GM23338 (cell line): Measurements from ENCODE around the gene CACNB2. TPM values are rescaled to one million over a fixed set of nuclear protein-coding genes. Genes with fewer than 3 reads are reported as not detected.

ENCODE experiments used
- ATAC-seq: fragments of 200-7000 bp; cut with Tn5 transposase; 3 replicates; pipeline ENCODE4 v1.9.1; 2020
- DNase-seq: peaks from one replicate; pipeline ENCODE4 v3.0.0-alpha.2; 2015; ENCODE audit warnings: low spot score
- H2AFZ ChIP-seq: fragments of 200-600 bp; sonication (generic); 2 replicates; pipeline ENCODE4 v1.8.0; 2016; ENCODE audit warnings: antibody characterized with exemption, mild to moderate bottlenecking, moderate library complexity
- H3F3A ChIP-seq: fragments of 200-600 bp; sonication (generic); replicated peaks from 2 replicates; pipeline ENCODE4 v1.8.0; 2017; ENCODE audit warnings: antibody characterized with exemption, mixed run types, low read depth
- H3K27ac ChIP-seq: fragments of 200-600 bp; sonication (generic); 2 replicates; pipeline ENCODE4 v1.6.1; 2016; ENCODE audit warnings: low read depth
- H3K27me3 ChIP-seq: fragments of 200-600 bp; sonication (generic); 2 replicates; pipeline ENCODE4 v1.8.0; 2016; ENCODE audit warnings: mild to moderate bottlenecking, mixed run types, moderate library complexity; ENCODE audit not compliant: insufficient read depth
- H3K36me3 ChIP-seq: fragments of 200-600 bp; sonication (generic); 2 replicates; pipeline ENCODE4 v1.8.0; 2016; ENCODE audit warnings: mild to moderate bottlenecking; ENCODE audit not compliant: insufficient read depth
- H3K4me1 ChIP-seq: fragments of 200-600 bp; sonication (generic); 2 replicates; pipeline ENCODE4 v1.8.0; 2016; ENCODE audit warnings: mild to moderate bottlenecking, moderate library complexity; ENCODE audit not compliant: insufficient read depth
- H3K4me2 ChIP-seq: fragments of 200-600 bp; sonication (generic); 2 replicates; pipeline ENCODE4 v1.7.1; 2017; ENCODE audit warnings: mixed run types
- H3K4me3 ChIP-seq: fragments of 200-600 bp; sonication (generic); 2 replicates; pipeline ENCODE4 v1.6.1; 2016; ENCODE audit warnings: mixed run types
- H3K79me2 ChIP-seq: fragments of 200-600 bp; sonication (generic); replicated peaks from 2 replicates; pipeline ENCODE4 v1.8.0; 2017; ENCODE audit warnings: mild to moderate bottlenecking; ENCODE audit not compliant: insufficient read depth
- H3K9me2 ChIP-seq: fragments of 200-600 bp; sonication (generic); 2 replicates; pipeline ENCODE4 v1.8.0; 2017; ENCODE audit not compliant: insufficient read depth
- H4K20me1 ChIP-seq: fragments of 200-600 bp; sonication (generic); replicated peaks from 2 replicates; pipeline ENCODE4 v1.8.0; 2017; ENCODE audit warnings: mild to moderate bottlenecking; ENCODE audit not compliant: insufficient read depth
- H3K27ac Mint-ChIP-seq: 2 replicates; pipeline ENCODE4 v1.8.0; 2020; ENCODE audit warnings: inconsistent platforms, mild to moderate bottlenecking, moderate library complexity, mixed read lengths
- H3K27me3 Mint-ChIP-seq: 3 replicates; pipeline ENCODE4 v1.8.0; 2022; ENCODE audit warnings: low read depth, mild to moderate bottlenecking, moderate library complexity, mixed read lengths, inconsistent platforms; ENCODE audit not compliant: insufficient read depth, poor library complexity
- H3K36me3 Mint-ChIP-seq: 3 replicates; pipeline ENCODE4 v1.8.0; 2021; ENCODE audit warnings: low read depth, mild to moderate bottlenecking, inconsistent platforms, moderate library complexity, mixed read lengths
- H3K4me1 Mint-ChIP-seq: 3 replicates; pipeline ENCODE4 v1.8.0; 2020; ENCODE audit warnings: mild to moderate bottlenecking, inconsistent platforms, mixed read lengths
- H3K4me3 Mint-ChIP-seq: 3 replicates; pipeline ENCODE4 v1.8.0; 2021; ENCODE audit warnings: moderate library complexity, mild to moderate bottlenecking, inconsistent platforms, mixed read lengths
- H3K9me3 Mint-ChIP-seq: 3 replicates; pipeline ENCODE4 v1.8.0; 2020; ENCODE audit warnings: moderate library complexity, mild to moderate bottlenecking, inconsistent platforms, mixed read lengths
- CREB1 ChIP-seq: fragments of 250-450 bp; sonication (Bioruptor Pico); IDR thresholded peaks from 2 replicates; pipeline ENCODE4 v1.5.0; 2020; ENCODE audit warnings: low read depth, mild to moderate bottlenecking, moderate library complexity
- CTCF ChIP-seq, 2 experiments: fragments of 200-600 bp in 1 of 2; sonication (generic) in 1 of 2; conservative IDR thresholded peaks; 2 replicates each; pipeline versions ENCODE4 v1.5.1 to v1.6.1; 2016 to 2017; ENCODE audit warnings: antibody characterized with exemption in 2 of 2, low read depth in 2 of 2, mild to moderate bottlenecking in 2 of 2, moderate library complexity in 1 of 2
- ETS1 ChIP-seq: IDR thresholded peaks from 2 replicates; pipeline ENCODE4 v1.6.1; 2016; ENCODE audit warnings: antibody characterized with exemption
- EZH2 ChIP-seq: fragments of 200-600 bp; sonication (generic); IDR thresholded peaks from one replicate; pipeline ENCODE4 v1.8.0; 2017; ENCODE audit warnings: antibody characterized with exemption, mild to moderate bottlenecking, low read depth; ENCODE audit not compliant: unreplicated experiment
- EZH2phosphoT487 ChIP-seq: fragments of 200-600 bp; sonication (generic); IDR thresholded peaks from one replicate; pipeline ENCODE4 v1.8.1; 2018; ENCODE audit warnings: antibody characterized with exemption; ENCODE audit not compliant: unreplicated experiment
- JUNB ChIP-seq: IDR thresholded peaks from one replicate; pipeline ENCODE4 v1.6.1; 2016; ENCODE audit warnings: antibody characterized with exemption; ENCODE audit not compliant: unreplicated experiment
- NANOG ChIP-seq: IDR thresholded peaks from 2 replicates; pipeline ENCODE4 v1.6.1; 2016; ENCODE audit warnings: antibody characterized with exemption, borderline replicate concordance
- POLR2AphosphoS5 ChIP-seq: IDR thresholded peaks from 2 replicates; pipeline ENCODE4 v1.6.1; 2016; ENCODE audit warnings: antibody characterized with exemption, low read depth
- REST ChIP-seq: IDR thresholded peaks from one replicate; pipeline ENCODE4 v1.6.1; 2018; ENCODE audit warnings: antibody characterized with exemption; ENCODE audit not compliant: unreplicated experiment
- STAT1 ChIP-seq: IDR thresholded peaks from one replicate; pipeline ENCODE4 v1.6.1; 2016; ENCODE audit warnings: antibody characterized with exemption; ENCODE audit not compliant: unreplicated experiment
- ZNF114 ChIP-seq: fragments of 250-450 bp; sonication (Bioruptor Pico); IDR thresholded peaks from 2 replicates; pipeline ENCODE4 v1.5.0; 2020; ENCODE audit warnings: mild to moderate bottlenecking, moderate library complexity
- ZNF331 ChIP-seq: fragments of 250-450 bp; sonication (Bioruptor Pico); IDR thresholded peaks from 2 replicates; pipeline ENCODE4 v1.5.0; 2020; ENCODE audit warnings: low read depth, mild to moderate bottlenecking, moderate library complexity
- ZNF462 ChIP-seq: fragments of 250-450 bp; sonication (Bioruptor Pico); IDR thresholded peaks from 2 replicates; pipeline ENCODE4 v1.5.0; 2020; ENCODE audit warnings: mild to moderate bottlenecking, moderate library complexity
- polyA plus RNA-seq: library from polyadenylated mRNA; unstranded; fragments of >200 nt; fragmentation: Nextera tagmentation; extraction: Ambion mirVana; gene quantifications from 2 replicates; pipeline ENCODE4 v1.2.1, GENCODE V29; 2016
- total RNA-seq: library from RNA; depleted of rRNA; stranded (reverse); fragments of >200 nt; shearing (Covaris generic); gene quantifications from 2 replicates; pipeline ENCODE4 v1.2.3, GENCODE V29; 2014

Gene CACNB2
- total and polyA plus RNA-seq, 2 experiments from 2014 or later: 5.0 to 5.9 TPM

- TF ChIP-seq EZH2phosphoT487: no peak
- TF ChIP-seq CTCF (conservative IDR thresholded peaks at IDR 0.05; ENCODE audit: low read depth in 2 of 2): no peak
- TF ChIP-seq NANOG: no peak
- no peak for TF ChIP-seq ZNF331 (CRISPR knock-in tag)
These were observed 81.7 kb downstream of the CACNB2 start (continued) for GRCh38 chr10:18221882-18222281.

- no peak overlapping the region for H3K4me2 ChIP-seq
- ATAC-seq (no peak), DNase-seq (no peak)
- no peaks in the 10 kb centered on the region for H3K27me3 ChIP-seq
- no peak overlapping the region for H3K27ac Mint-ChIP-seq
- no peak overlapping the region for H3K27ac ChIP-seq
- no peaks in the 10 kb centered on the region for H3K36me3 Mint-ChIP-seq
- peaks cover 4% of the 10 kb centered on the region; the same call in 2 of the 3 replicates for H3K4me1 Mint-ChIP-seq
- no peaks in the 10 kb centered on the region for H3K4me1 ChIP-seq
- H4K20me1 ChIP-seq: no peaks in the 10 kb centered on the region
- peaks cover 1% of the 10 kb centered on the region for H3K27me3 Mint-ChIP-seq
- H2AFZ ChIP-seq: no peak overlapping the region
- no peaks in the 10 kb centered on the region for H3K9me3 Mint-ChIP-seq
- H3K36me3 ChIP-seq: no peaks in the 10 kb centered on the region
- no peaks in the 10 kb centered on the region for H3K9me2 ChIP-seq
- no peak overlapping the region for H3K4me3 Mint-ChIP-seq
- H3F3A ChIP-seq: no peaks in the 10 kb centered on the region
- H3K4me3 ChIP-seq: no peak overlapping the region
- no peaks in the 10 kb centered on the region for H3K79me2 ChIP-seq
- TF ChIP-seq ZNF462 (CRISPR knock-in tag) (no peak), EZH2 (no peak), REST (no peak), CREB1 (CRISPR knock-in tag) (no peak), POLR2AphosphoS5 (no peak), ZNF114 (no peak), ETS1 (no peak), JUNB (no peak), EZH2phosphoT487 (no peak), ZNF331 (CRISPR knock-in tag) (no peak), NANOG (no peak), STAT1 (no peak)
These were observed 82.6 kb downstream of the CACNB2 start for GRCh38 chr10:18222866-18223265.
